Measurements from ENCODE around the gene BLZF1.
"Not testable (repeated sequence)": the region's sequence is repeated elsewhere in the genome, so short reads cannot be mapped to it uniquely, and the experiment has no call there.

BLZF1 gene

DNA sequence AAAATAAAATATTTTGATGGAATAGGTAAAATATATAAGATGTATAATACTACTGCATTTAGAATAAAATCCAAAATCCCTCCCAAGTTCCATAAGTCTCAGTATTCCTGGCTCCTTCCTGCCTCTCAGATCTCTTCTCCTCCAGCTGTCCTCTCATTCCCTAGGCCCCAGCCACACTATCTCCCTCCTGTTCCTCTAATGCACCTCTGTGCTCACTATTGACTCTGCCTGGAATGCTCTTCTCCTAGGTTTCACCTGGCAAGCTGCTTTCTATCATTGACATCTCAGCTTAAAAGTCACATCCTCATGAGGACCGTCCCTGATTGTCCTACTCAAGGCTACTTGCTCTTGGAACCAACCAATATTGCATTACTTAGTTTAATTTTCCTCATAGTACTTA is 7.6 kb upstream of the BLZF1 start:
- no peak for FAIRE-seq
- no peak for DNase-seq (ENCODE audit: low spot score)

- FAIRE-seq (no peak), DNase-seq (ENCODE audit: low spot score) (no peak)
Observed at GRCh38 chr1:169361281-169361680, 6.7 kb upstream of the BLZF1 start.

DNA sequence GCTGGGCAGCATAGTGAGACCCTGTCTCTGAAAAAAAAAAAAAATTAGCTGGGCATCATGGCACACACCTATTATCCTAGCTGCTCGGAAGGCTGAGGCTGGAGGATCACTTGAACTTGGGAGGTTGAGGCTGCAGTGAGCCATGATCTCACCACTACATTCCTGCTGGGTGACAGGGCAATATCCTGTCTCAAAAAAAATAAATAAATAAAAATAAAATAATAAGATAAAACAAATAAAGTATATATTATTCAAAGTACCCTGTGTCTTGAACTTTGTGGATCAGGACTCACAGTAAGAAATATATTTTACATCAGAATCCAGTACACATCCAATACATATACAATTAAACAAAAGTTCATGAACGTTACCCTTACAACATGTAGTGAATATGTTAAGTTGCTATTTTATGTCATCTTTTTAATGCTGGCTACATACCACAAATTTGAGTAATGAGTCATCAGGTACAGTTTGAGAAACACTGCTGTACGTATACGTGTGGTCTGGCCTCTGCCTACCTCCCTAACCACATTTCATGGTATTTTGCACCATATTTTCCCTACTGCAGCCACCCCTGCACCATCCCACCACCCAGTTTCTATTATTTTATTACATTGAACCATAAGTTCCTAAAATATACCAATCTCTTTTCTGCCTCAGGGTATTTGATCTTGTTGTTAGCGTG is 4.8 kb upstream of the BLZF1 start:
- FAIRE-seq (peak; percentile 94), DNase-seq (ENCODE audit: low spot score) (peak; percentile 93)

DNA sequence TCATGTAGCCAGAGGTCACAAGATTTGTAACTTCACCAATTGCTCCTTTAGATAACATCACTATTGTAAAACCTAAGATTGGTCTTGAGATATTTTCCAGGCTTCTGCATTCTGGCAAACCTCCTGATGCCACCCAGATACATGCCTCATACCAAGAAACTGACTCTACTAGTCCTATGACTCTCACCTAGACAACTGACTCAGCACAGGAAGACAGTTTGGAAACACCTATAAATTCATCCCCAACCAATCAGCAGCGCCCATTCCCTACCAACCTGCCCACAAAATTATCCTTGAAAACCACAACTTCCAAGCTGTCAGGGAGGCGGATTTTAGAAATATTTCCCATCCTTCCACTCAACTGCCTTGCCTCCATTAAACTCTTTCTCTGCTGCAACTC is 3.0 kb upstream of the BLZF1 start:
- DNase-seq (ENCODE audit: low spot score) (peak; percentile 76), FAIRE-seq (peak; percentile 32)

DNA sequence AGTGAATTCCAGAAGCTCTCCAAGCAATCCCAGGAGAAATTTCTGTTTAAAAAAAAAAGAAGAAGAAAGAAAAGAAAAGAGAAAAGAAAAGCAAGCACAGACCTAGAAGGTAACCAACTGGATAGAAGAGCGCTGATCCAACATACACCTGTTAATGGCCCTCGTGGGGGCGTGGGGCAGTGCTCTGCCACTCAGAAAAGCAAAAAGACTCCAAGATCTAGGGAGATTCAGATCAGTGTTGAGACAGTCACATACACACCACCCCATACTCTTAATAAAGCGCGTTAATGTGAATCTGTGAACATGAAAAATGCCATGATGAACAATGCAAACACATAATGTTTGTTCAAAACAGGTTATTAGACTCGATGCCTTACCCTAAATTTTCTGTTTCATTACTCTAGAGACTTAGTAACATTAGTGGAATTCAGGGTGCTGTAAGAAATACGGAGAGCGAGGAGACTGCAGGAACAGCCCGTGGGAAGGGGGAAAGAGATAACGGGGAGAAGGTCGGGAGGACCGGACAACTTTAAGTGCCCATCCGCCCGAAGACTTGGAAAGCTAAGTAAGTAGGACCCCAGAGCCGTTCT is 804 bp upstream of the BLZF1 start:
- DNase-seq (ENCODE audit: low spot score) = no peak
- FAIRE-seq = no peak

DNA sequence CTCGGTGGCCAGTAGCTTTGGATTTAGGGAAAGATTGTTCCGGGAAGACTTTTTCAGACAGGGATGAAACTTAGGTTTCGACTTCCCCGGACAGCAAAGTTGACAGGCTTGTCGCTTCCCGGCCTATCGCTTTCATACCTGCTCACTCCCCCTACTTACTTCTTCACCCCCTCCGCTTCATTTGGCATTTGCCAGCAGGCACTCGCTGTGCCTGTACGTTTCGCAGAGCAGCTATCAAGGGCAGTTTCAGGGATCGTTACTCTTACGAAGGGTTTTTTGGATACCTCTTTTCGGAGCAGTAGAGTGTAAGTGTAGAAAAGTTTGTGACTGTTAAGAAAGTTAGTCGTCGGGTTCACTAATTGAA is 393 bp downstream of the BLZF1 start:
- FAIRE-seq (no peak), DNase-seq (ENCODE audit: low spot score) (no peak)

DNA sequence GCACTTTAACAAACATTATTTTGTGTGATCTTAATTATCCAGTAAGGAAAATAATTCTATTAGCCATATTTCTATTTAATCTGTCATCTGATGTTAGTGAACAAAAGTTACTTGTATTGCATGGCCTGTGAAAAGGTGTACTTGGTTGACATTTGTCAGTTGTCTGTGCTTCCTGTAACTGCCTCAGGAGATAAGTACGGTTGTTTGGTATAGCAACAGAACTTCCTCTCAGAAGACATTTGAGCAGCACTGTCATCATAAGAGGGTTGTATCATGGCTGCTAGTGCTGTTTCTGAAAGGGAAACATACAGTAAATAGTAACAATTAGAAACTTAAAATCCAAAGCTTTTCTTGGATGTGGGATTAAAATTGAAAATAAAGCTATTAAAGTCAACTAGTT is 3.4 kb downstream of the BLZF1 start:
- DNase-seq (ENCODE audit: low spot score) = no peak
- FAIRE-seq = no peak

DNA sequence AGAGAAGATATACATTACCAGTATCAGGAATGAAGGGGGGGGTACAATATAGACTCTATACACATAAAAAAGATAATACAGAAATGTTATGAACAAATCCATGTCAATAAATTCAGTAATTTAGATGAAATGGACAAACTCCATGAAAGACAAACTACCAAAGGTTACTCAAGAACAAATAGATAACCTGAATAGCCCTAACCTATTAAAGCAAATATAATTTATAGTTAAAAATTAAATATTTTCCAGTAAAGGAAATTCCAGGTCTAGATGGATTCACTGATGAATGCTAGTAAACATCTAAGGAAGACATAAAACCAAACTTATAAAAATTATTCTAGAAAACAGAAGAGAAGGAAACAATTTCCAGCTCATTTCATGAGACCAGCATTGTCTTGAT is 13.2 kb downstream of the BLZF1 start:
- DNase-seq (ENCODE audit: low spot score) = no peak
- FAIRE-seq = no peak

GRCh38 chr1:169383449-169383848 is 15.5 kb downstream of the BLZF1 start:
- DNase-seq (ENCODE audit: low spot score) (no peak), FAIRE-seq (no peak)

GRCh38 chr1:169387399-169387798 is 19.4 kb downstream of the BLZF1 start:
- DNase-seq (ENCODE audit: low spot score) (no peak), FAIRE-seq (no peak)

DNA sequence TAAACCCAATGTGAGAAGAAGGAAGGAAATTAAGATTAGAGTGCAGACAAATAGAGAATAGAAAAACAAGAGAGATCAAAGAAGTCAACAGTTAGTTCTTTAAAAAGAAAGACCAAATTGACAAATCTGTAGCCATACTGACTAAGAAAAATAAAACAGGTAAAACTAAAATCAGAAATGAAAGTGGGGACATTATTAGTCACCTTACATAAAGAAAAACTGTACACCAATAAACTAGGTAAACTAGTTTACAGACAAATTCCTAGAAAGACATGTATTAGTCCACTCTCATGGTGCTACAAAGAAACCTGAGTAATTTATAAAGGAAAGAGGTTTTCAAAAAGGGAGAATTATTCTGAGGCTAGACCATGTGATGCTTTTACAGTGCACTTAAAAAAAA is 22.3 kb downstream of the BLZF1 start:
- DNase-seq (ENCODE audit: low spot score) = no peak
- FAIRE-seq = no peak

DNA sequence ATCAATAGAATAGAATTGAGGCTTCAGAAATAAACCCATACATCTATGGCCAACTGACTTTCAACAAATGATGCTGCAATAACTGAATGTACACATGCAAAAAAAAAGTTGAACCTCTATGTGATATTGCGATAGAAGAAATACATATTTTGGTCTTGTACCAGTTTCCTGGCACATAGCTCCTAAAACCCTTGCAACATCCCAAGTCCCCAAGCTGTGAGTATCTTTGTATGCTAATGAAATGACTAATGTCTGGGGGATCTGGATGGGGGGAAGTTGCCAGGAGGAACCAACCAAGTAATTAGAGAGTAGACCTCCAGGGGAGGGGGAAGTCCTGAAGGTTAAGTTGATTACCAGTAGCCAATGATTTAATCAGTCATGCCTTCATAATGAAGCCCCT is 24.4 kb downstream of the BLZF1 start:
- FAIRE-seq = no peak
- DNase-seq (ENCODE audit: low spot score) = no peak

GRCh38 chr1:169395955-169396354 is 28.0 kb downstream of the BLZF1 start:
- DNase-seq (ENCODE audit: low spot score) (no peak), FAIRE-seq (no peak)

DNA sequence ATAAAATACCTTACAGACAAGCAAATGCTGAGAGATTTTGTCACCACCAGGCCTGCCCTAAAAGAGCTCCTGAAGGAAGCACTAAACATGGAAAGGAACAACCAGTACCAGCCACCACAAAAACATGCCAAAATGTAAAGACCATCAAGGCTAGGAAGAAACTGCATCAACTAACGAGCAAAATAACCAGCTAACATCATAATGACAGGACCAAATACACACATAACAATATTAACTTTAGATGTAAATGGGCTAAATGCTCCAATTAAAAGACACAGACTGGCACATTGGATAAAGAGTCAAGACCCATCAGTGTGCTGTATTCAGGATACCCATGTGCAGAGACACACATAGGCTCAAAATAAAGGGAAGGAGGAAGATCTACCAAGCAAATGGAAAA is 34.6 kb downstream of the BLZF1 start:
- not testable (repeated sequence) for FAIRE-seq; DNase-seq (ENCODE audit: low spot score)

GRCh38 chr1:169408340-169408739 is 40.3 kb downstream of the BLZF1 start:
- DNase-seq (ENCODE audit: low spot score); FAIRE-seq: not testable (repeated sequence)

GRCh38 chr1:169414952-169415351 is 47.0 kb downstream of the BLZF1 start:
- FAIRE-seq (no peak), DNase-seq (ENCODE audit: low spot score) (no peak)

- no peak for DNase-seq (ENCODE audit: low spot score)
- FAIRE-seq = no peak
Observed at GRCh38 chr1:169421309-169421708, 53.3 kb downstream of the BLZF1 start.

GRCh38 chr1:169426174-169426705 is 58.2 kb downstream of the BLZF1 start:
- no peak for FAIRE-seq

DNA sequence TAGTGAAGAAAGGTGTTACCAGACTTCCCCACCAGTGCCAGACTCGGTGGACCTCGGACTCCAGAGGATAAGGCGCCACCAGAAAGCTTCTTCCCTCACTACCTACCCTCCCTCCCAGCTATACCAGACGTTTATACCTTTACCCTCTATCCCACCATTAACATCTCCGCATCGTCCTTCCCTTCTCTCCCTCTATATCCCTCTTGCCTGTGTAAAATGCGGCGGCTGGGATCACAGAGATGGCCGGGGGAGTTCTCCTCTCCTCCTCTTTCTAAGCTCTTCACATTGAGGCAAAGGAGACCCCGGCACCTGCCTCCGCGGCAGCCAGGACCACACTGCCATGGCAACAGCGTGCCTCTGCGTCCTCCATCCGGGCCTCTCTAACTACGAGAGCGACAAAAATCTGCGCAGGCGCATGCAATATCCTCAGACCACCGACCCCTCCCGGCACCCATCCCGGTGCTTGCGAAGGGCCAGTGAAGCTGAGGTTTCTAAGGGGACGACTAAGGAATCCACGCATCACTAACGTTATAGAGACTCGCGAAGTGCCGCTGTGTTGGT is 59.2 kb downstream of the BLZF1 start, which contains the start of gene CCDC181:
Gene CCDC181 (minus strand): TSS at position 394 of the 561 bp plus-strand sequence. CDS start 2,547 bp downstream, outside the sequence.
- FAIRE-seq (no peak), DNase-seq (ENCODE audit: low spot score) (peak; percentile 35)

More at GRCh38 chr1:169426174-169426705, 58.2 kb downstream of the BLZF1 start:
- no peak for DNase-seq (ENCODE audit: low spot score)

Measured in RCC 7860 (cell line).